H1 (cell line): Measurements from ENCODE around the gene ARHGEF6. TPM values are rescaled to one million over a fixed set of nuclear protein-coding genes. Genes with fewer than 3 reads are reported as not detected.

Source experiments
- CTCF ChIA-PET: fragments of 300-600 bp; sonication (Branson Sonifier 250); formaldehyde crosslinking; loops from one replicate; lab custom pipeline; 2021; ENCODE audit not compliant: partially characterized antibody; lab: Charles Lee
- POLR2A ChIA-PET: fragments of 300-600 bp; sonication (Branson Sonifier 250); formaldehyde crosslinking; loops from one replicate; lab custom pipeline; 2021; ENCODE audit warnings: inconsistent platforms; ENCODE audit not compliant: partially characterized antibody; lab: Charles Lee
- DNase-seq, 2 experiments: peaks; one replicate each; pipeline versions ENCODE4 v3.0.0 to v3.0.0-alpha.2; 2010 to 2022; ENCODE audit warnings: low spot score in 2 of 2, low read depth in 1 of 2, mixed read lengths in 1 of 2
- FAIRE-seq: peaks from 2 replicates; lab custom pipeline; 2011; peaks lifted over from hg19 to GRCh38; lab: Jason Lieb, UNC
- H2AFZ ChIP-seq: 2 replicates; pipeline ENCODE4 v1.8.1; 2012; ENCODE audit warnings: low read length, inconsistent platforms
- H2AK5ac ChIP-seq: 2 replicates; pipeline ENCODE4 v1.6.1; 2013; ENCODE audit warnings: low read depth, low read length
- H2BK120ac ChIP-seq: replicated peaks from 2 replicates; pipeline ENCODE3; 2013; ENCODE audit warnings: low read depth, low read length, inconsistent platforms
- H2BK12ac ChIP-seq: 2 replicates; pipeline ENCODE4 v1.6.1; 2013; ENCODE audit warnings: low read depth, low read length
- H2BK15ac ChIP-seq: 2 replicates; pipeline ENCODE4 v1.6.1; 2013; ENCODE audit warnings: low read length
- H2BK20ac ChIP-seq: 2 replicates; pipeline ENCODE4 v1.6.1; 2013; ENCODE audit warnings: low read length
- H2BK5ac ChIP-seq: 2 replicates; pipeline ENCODE4 v1.6.1; 2013; ENCODE audit warnings: low read depth, low read length
- H3K14ac ChIP-seq: 2 replicates; pipeline ENCODE4 v1.6.1; 2013; ENCODE audit warnings: inconsistent platforms; ENCODE audit not compliant: insufficient read length
- H3K18ac ChIP-seq: 2 replicates; pipeline ENCODE4 v1.6.1; 2013; ENCODE audit warnings: low read length; ENCODE audit errors: extremely low read depth
- H3K23ac ChIP-seq: 2 replicates; pipeline ENCODE4 v1.6.1; 2013; ENCODE audit warnings: inconsistent platforms; ENCODE audit not compliant: insufficient read length
- H3K23me2 ChIP-seq: 2 replicates; pipeline ENCODE4 v1.6.1; 2013; ENCODE audit warnings: low read depth, low read length
- H3K27ac ChIP-seq: 2 replicates; pipeline ENCODE4 v1.6.1; 2011; ENCODE audit warnings: low read depth, low read length, inconsistent platforms
- H3K27me3 ChIP-seq, 4 experiments: replicated peaks in 1 of 4; 1 replicate in 1 of 4; 2 replicates in 3 of 4; pipeline versions ENCODE4 v1.6.1 to v1.8.1; 2011 to 2013; ENCODE audit warnings: low read length in 3 of 4, mild to moderate bottlenecking in 3 of 4, inconsistent platforms in 2 of 4, mixed read lengths in 2 of 4, moderate library complexity in 1 of 4; ENCODE audit not compliant: control insufficient read depth in 3 of 4, insufficient read depth in 3 of 4; ENCODE audit errors: extremely low read depth in 1 of 4
- H3K36me3 ChIP-seq, 4 experiments: 2 replicates each; pipeline versions ENCODE4 v1.6.1 to v1.8.1; 2011 to 2013; ENCODE audit warnings: mild to moderate bottlenecking in 4 of 4, low read length in 3 of 4, moderate library complexity in 2 of 4, control low read depth in 1 of 4, inconsistent platforms in 1 of 4; ENCODE audit not compliant: insufficient read depth in 4 of 4, control insufficient read depth in 2 of 4
- H3K4ac ChIP-seq: replicated peaks from 2 replicates; pipeline ENCODE3; 2013; ENCODE audit warnings: low read length, low read depth, mixed read lengths, inconsistent platforms; ENCODE audit not compliant: insufficient read length
- H3K4me1 ChIP-seq, 4 experiments: replicated peaks in 1 of 4; 1 replicate in 1 of 4; 2 replicates in 3 of 4; pipeline versions ENCODE4 v1.6.1 to v1.8.1; 2011 to 2013; ENCODE audit warnings: low read length in 3 of 4, inconsistent platforms in 2 of 4, mixed read lengths in 1 of 4; ENCODE audit not compliant: insufficient read depth in 4 of 4, control insufficient read depth in 3 of 4
- H3K4me2 ChIP-seq, 2 experiments: 2 replicates each; pipeline versions ENCODE4 v1.6.1 to v1.8.1; 2011 to 2013; ENCODE audit warnings: low read depth in 2 of 2, low read length in 2 of 2, control low read depth in 1 of 2, inconsistent platforms in 1 of 2, mild to moderate bottlenecking in 1 of 2; ENCODE audit not compliant: insufficient read depth in 1 of 2
- H3K4me3 ChIP-seq, 4 experiments: fragments of 200-600, 300-600 bp in 1 of 4; sonication (generic), shearing (Covaris generic), sonication (Bioruptor Twin) in 1 of 4; 2 replicates each; pipeline versions ENCODE4 v1.5.1 to v1.8.1; 2011 to 2016; ENCODE audit warnings: low read length in 4 of 4, low read depth in 3 of 4, control low read depth in 2 of 4, inconsistent platforms in 2 of 4, mild to moderate bottlenecking in 2 of 4, mixed read lengths in 1 of 4, moderate library complexity in 1 of 4; ENCODE audit not compliant: insufficient read depth in 2 of 4; ENCODE audit errors: extremely low read depth in 1 of 4
- H3K56ac ChIP-seq: replicated peaks from 2 replicates; pipeline ENCODE3; 2013; ENCODE audit warnings: low read depth, mild to moderate bottlenecking, mixed read lengths, low read length, inconsistent platforms; ENCODE audit not compliant: insufficient read length
- H3K79me1 ChIP-seq: 2 replicates; pipeline ENCODE4 v1.6.1; 2013; ENCODE audit warnings: low read depth, low read length, control low read depth
- H3K79me2 ChIP-seq, 2 experiments: 2 replicates each; pipeline versions ENCODE4 v1.6.1 to v1.8.1; 2012 to 2013; ENCODE audit warnings: low read length in 2 of 2, mild to moderate bottlenecking in 2 of 2, inconsistent platforms in 1 of 2; ENCODE audit not compliant: insufficient read depth in 2 of 2, control insufficient read depth in 1 of 2
- H3K9ac ChIP-seq, 4 experiments: replicated peaks in 1 of 4; 1 replicate in 1 of 4; 2 replicates in 3 of 4; pipeline versions ENCODE4 v1.6.1 to v1.8.1; 2011 to 2013; ENCODE audit warnings: low read depth in 3 of 4, low read length in 3 of 4, control low read depth in 2 of 4, mild to moderate bottlenecking in 2 of 4, moderate library complexity in 2 of 4, inconsistent platforms in 1 of 4; ENCODE audit errors: extremely low read depth in 1 of 4
- H3K9me3 ChIP-seq, 2 experiments: 2 replicates each; pipeline versions ENCODE4 v1.6.1 to v1.8.1; 2012 to 2013; ENCODE audit warnings: mild to moderate bottlenecking in 2 of 2, moderate library complexity in 2 of 2, control low read depth in 1 of 2, inconsistent platforms in 1 of 2, low read depth in 1 of 2, low read length in 1 of 2, mixed read lengths in 1 of 2; ENCODE audit not compliant: insufficient read depth in 2 of 2
- H4K20me1 ChIP-seq, 2 experiments: replicated peaks in 1 of 2; 2 replicates each; pipeline versions ENCODE3 to v1.8.1; 2011 to 2013; ENCODE audit warnings: inconsistent platforms in 2 of 2, low read length in 2 of 2, mild to moderate bottlenecking in 1 of 2; ENCODE audit not compliant: insufficient read depth in 2 of 2, control insufficient read depth in 1 of 2
- H4K5ac ChIP-seq: 2 replicates; pipeline ENCODE4 v1.6.1; 2013; ENCODE audit warnings: low read length, low read depth, mixed read lengths, inconsistent platforms; ENCODE audit not compliant: insufficient read length
- H4K8ac ChIP-seq: 2 replicates; pipeline ENCODE4 v1.8.0; 2013; ENCODE audit warnings: mild to moderate bottlenecking, moderate library complexity, low read length, inconsistent platforms; ENCODE audit not compliant: insufficient read depth; ENCODE audit errors: extremely low read depth
- H4K91ac ChIP-seq: replicated peaks from 2 replicates; pipeline ENCODE3; 2013; ENCODE audit warnings: low read length, mixed read lengths, inconsistent platforms; ENCODE audit not compliant: insufficient read length
- CREB1 ChIP-seq: IDR thresholded peaks from 2 replicates; pipeline ENCODE4 v1.6.1; 2012; ENCODE audit warnings: inconsistent platforms
- HDAC6 ChIP-seq: IDR thresholded peaks from one replicate; pipeline ENCODE4 v1.7.1; 2012; ENCODE audit warnings: low read depth, mild to moderate bottlenecking, inconsistent platforms, low read length, moderate library complexity
- RFX5 ChIP-seq: IDR thresholded peaks from 2 replicates; pipeline ENCODE4 v1.6.1; 2011; ENCODE audit warnings: low read depth, low read length, improper control_type of control experiment, borderline replicate concordance
- SP1 ChIP-seq: IDR thresholded peaks from 2 replicates; pipeline ENCODE4 v1.6.1; 2011; ENCODE audit warnings: low read depth, low read length
- SP2 ChIP-seq: IDR thresholded peaks from 2 replicates; pipeline ENCODE4 v1.6.1; 2012; ENCODE audit warnings: mild to moderate bottlenecking, low read length, inconsistent platforms
- WGBS, 2 experiments: shearing (Covaris generic) in 1 of 2; methylation state at CpG; one replicate each; pipeline versions ENCODE4 v1.1.6 to v1.1.7; 2013 to 2015; ENCODE audit warnings: low lambda C conversion rate in 2 of 2, mixed read lengths in 2 of 2, inconsistent platforms in 1 of 2, low coverage in 1 of 2, missing lambda C conversion rate in 1 of 2; ENCODE audit not compliant: insufficient replicate concordance in 2 of 2, insufficient coverage in 1 of 2, insufficient read length in 1 of 2; ENCODE audit errors: extremely low coverage in 1 of 2, missing lambda C conversion rate in 1 of 2; 5-methylcytosine and 5-hydroxymethylcytosine counted together
- polyA plus RNA-seq, 7 experiments: library from polyadenylated mRNA; depleted of rRNA in 3 of 7; stranded (reverse) in 5 of 7; unstranded in 2 of 7; fragments of >200 nt in 5 of 7; fragments of 200-250 nt in 2 of 7; gene quantifications; 1 replicate in 5 of 7; 2 replicates in 1 of 7; 4 replicates in 1 of 7; pipeline versions ENCODE4 v1.2.1 to v1.2.3, GENCODE V29; 2011 to 2013; ENCODE audit warnings: missing spikeins in 2 of 7, mixed read lengths in 2 of 7
- total RNA-seq: library from RNA; stranded (reverse); fragmentation: NEBNext Ultra II Directional; extraction: Animal tissue kit (Norgen Biotek cat#: 25700); gene quantifications from 2 replicates; pipeline ENCODE4 v1.2.1, GENCODE V29; 2021
- TF ChIP-seq, protein P1 (sequence below): IDR thresholded peaks from 2 replicates; pipeline ENCODE4 v1.6.1; 2011; ENCODE audit warnings: low read length, improper control_type of control experiment

ARHGEF6 gene
- total and polyA plus RNA-seq, 2 of the 8 experiments (the other 6 are each of a cell fraction or from before 2014, with no cell fraction given): 3.6 to 3.7 TPM

DNA sequence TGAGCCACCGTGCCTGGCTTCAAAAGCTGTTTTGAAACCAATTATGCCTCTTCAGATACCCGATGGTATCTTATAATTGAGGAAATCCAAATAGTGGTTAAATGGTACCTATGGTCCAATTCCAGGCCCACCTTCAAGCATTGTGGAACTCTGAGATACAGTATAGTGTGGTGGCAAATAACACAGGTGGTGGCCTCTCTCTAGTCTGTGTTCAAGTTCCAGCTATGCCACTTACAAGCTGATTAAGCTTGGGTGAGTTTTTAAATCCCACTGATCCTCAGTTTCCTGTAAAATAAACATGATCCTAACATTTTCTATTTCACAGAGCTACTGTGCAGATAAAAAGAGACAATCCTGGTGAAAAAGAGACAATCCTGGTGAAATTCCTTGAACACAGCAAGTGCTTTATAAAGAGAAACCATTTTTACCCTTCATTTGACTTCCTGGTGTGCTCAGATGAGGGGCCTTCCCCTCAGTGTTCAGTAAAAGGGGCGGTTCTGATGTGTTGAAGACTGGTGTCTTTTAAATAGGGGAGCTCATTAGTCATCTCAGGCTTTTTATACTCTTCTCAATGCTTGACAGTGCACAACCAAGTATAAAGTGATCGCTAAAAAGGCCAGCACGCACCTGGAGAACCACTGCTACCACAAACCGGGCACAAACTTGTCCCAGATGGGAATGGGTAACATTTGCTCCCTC lies 163.6 kb downstream of the ARHGEF6 start:
- no peak overlapping the region for H2BK15ac ChIP-seq
- no peak overlapping the region for H3K4ac ChIP-seq
- H4K91ac ChIP-seq: no peak overlapping the region
- H2BK5ac ChIP-seq: no peak overlapping the region
- H3K9ac ChIP-seq: no peak overlapping the region
- H2BK20ac ChIP-seq: no peak overlapping the region
- no peaks in the 10 kb centered on the region for H4K20me1 ChIP-seq
- no peaks in the 10 kb centered on the region for H3K79me2 ChIP-seq
- no peak overlapping the region for H3K56ac ChIP-seq
- no peak overlapping the region for H2BK120ac ChIP-seq
- no peaks in the 10 kb centered on the region for H3K9me3 ChIP-seq
- no peak overlapping the region for H3K27ac ChIP-seq
- no peak overlapping the region for H3K18ac ChIP-seq
- no peak overlapping the region for H4K8ac ChIP-seq
- WGBS, 2 experiments: 91% methylated on average over 6 of the region's 6 CpGs; no CpG with 5 or more reads in 1 of the 2 experiments
- H3K27me3 ChIP-seq: no peaks in the 10 kb centered on the region
- no peaks in the 10 kb centered on the region for H3K79me1 ChIP-seq
- H2BK12ac ChIP-seq: no peak overlapping the region
- H4K5ac ChIP-seq: no peak overlapping the region
- no peak overlapping the region for H2AFZ ChIP-seq
- TF ChIP-seq HDAC6 (no peak), SP1 (no peak), SP2 (no peak), CREB1 (no peak), RFX5 (no peak)
- TF ChIP-seq, protein P1, sequence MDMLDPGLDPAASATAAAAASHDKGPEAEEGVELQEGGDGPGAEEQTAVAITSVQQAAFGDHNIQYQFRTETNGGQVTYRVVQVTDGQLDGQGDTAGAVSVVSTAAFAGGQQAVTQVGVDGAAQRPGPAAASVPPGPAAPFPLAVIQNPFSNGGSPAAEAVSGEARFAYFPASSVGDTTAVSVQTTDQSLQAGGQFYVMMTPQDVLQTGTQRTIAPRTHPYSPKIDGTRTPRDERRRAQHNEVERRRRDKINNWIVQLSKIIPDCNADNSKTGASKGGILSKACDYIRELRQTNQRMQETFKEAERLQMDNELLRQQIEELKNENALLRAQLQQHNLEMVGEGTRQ: no peak
- no peak overlapping the region for H2AK5ac ChIP-seq
- FAIRE-seq: no peak
- no peaks in the 10 kb centered on the region for H3K36me3 ChIP-seq
- POLR2A ChIA-PET: no interaction called here
- CTCF ChIA-PET: interaction anchor here (0.8 kb wide), 1 partner anchor 78 kb away, joined by 3 read pairs; no protein-coding TSS in a partner anchor
- no peaks in the 10 kb centered on the region for H3K23me2 ChIP-seq
- no peak overlapping the region for H3K4me2 ChIP-seq
- H3K4me3 ChIP-seq: no peak overlapping the region
- no peak overlapping the region for H3K23ac ChIP-seq
- no peak overlapping the region for H3K14ac ChIP-seq
- H3K4me1 ChIP-seq: no peaks in the 10 kb centered on the region
- DNase-seq: no peak
